HepG2 (cell line): ENCODE measurements around the gene BAHCC1. TPM values are rescaled to one million over a fixed set of nuclear protein-coding genes. Genes with fewer than 3 reads are reported as not detected.

ENCODE experiments used
- ATAD3A ChIP-seq: sonication (generic); formaldehyde crosslinking; IDR thresholded peaks from 2 replicates; pipeline ENCODE4 v1.4.0; 2020; ENCODE audit warnings: missing genetic modification reagents
- BCL3 ChIP-seq: sonication (generic); formaldehyde crosslinking; IDR thresholded peaks from 2 replicates; pipeline ENCODE4 v1.5.1; 2020; ENCODE audit warnings: mild to moderate bottlenecking, missing genetic modification reagents, moderate library complexity
- CREB3 ChIP-seq: sonication (generic); formaldehyde crosslinking; IDR thresholded peaks from 2 replicates; pipeline ENCODE4 v1.5.0; 2020; ENCODE audit warnings: missing genetic modification reagents
- DMTF1 ChIP-seq: sonication (generic); formaldehyde crosslinking; IDR thresholded peaks from 2 replicates; pipeline ENCODE4 v1.4.0; 2020; ENCODE audit warnings: mild to moderate bottlenecking, missing genetic modification reagents
- FOXJ3 ChIP-seq: sonication (generic); formaldehyde crosslinking; IDR thresholded peaks from 2 replicates; pipeline ENCODE4 v1.4.0; 2020; ENCODE audit warnings: missing genetic modification reagents, mild to moderate bottlenecking, borderline replicate concordance
- MLXIP ChIP-seq: sonication (generic); formaldehyde crosslinking; IDR thresholded peaks from 2 replicates; pipeline ENCODE4 v1.9.0; 2021; ENCODE audit warnings: missing genetic modification reagents, borderline replicate concordance
- NFKB2 ChIP-seq: sonication (generic); formaldehyde crosslinking; IDR thresholded peaks from 2 replicates; pipeline ENCODE4 v1.4.0; 2020; ENCODE audit warnings: missing genetic modification reagents, borderline replicate concordance
- NRL ChIP-seq: sonication (generic); formaldehyde crosslinking; IDR thresholded peaks from 2 replicates; pipeline ENCODE4 v1.5.0; 2020; ENCODE audit warnings: missing genetic modification reagents, mild to moderate bottlenecking, moderate library complexity, borderline replicate concordance
- POGZ ChIP-seq: sonication (generic); formaldehyde crosslinking; IDR thresholded peaks from 2 replicates; pipeline ENCODE4 v1.4.0; 2020; ENCODE audit warnings: mild to moderate bottlenecking, missing genetic modification reagents
- PPARG ChIP-seq: conservative IDR thresholded peaks from 2 replicates; pipeline ENCODE4 v1.6.1; 2016; ENCODE audit warnings: missing biosample characterization, missing genetic modification reagents
- REXO4 ChIP-seq: sonication (generic); formaldehyde crosslinking; IDR thresholded peaks from 2 replicates; pipeline ENCODE4 v1.8.0; 2022; ENCODE audit warnings: missing genetic modification reagents, mild to moderate bottlenecking, borderline replicate concordance
- SOX5 ChIP-seq: IDR thresholded peaks from 2 replicates; pipeline ENCODE4 v1.6.1; 2016; ENCODE audit warnings: borderline replicate concordance
- STAG1 ChIP-seq: sonication (generic); formaldehyde crosslinking; IDR thresholded peaks from 2 replicates; pipeline ENCODE4 v1.4.0; 2020; ENCODE audit warnings: missing genetic modification reagents
- TCF12 ChIP-seq, 2 experiments: fragments of 450-650 bp in 1 of 2; sonication (generic) in 1 of 2; formaldehyde crosslinking in 1 of 2; IDR thresholded peaks; 2 replicates each; pipeline versions ENCODE4 v1.6.1 to v1.8.0; 2017 to 2022; ENCODE audit warnings: antibody characterized with exemption in 1 of 2, mild to moderate bottlenecking in 1 of 2, missing genetic modification reagents in 1 of 2, moderate library complexity in 1 of 2
- ZBTB33 ChIP-seq: sonication (generic); formaldehyde crosslinking; IDR thresholded peaks from 2 replicates; pipeline ENCODE4 v1.4.0; 2020; ENCODE audit warnings: missing genetic modification reagents
- ZNF224 ChIP-seq: sonication (generic); formaldehyde crosslinking; IDR thresholded peaks from 2 replicates; pipeline ENCODE4 v1.5.0; 2020; ENCODE audit warnings: mild to moderate bottlenecking, missing genetic modification reagents
- ZNF253 ChIP-seq: sonication (generic); formaldehyde crosslinking; IDR thresholded peaks from 2 replicates; pipeline ENCODE4 v1.8.0; 2022; ENCODE audit warnings: mild to moderate bottlenecking, missing genetic modification reagents, borderline replicate concordance
- ZNF556 ChIP-seq: sonication (generic); formaldehyde crosslinking; IDR thresholded peaks from 2 replicates; pipeline ENCODE4 v1.4.0; 2020; ENCODE audit warnings: mild to moderate bottlenecking, missing genetic modification reagents, borderline replicate concordance
- ZNF589 ChIP-seq: sonication (generic); formaldehyde crosslinking; conservative IDR thresholded peaks from 2 replicates; pipeline ENCODE4 v1.8.0; 2022; ENCODE audit warnings: mild to moderate bottlenecking, moderate library complexity, missing genetic modification reagents
- polyA plus RNA-seq, 8 experiments: library from polyadenylated mRNA; depleted of rRNA in 3 of 8; stranded (reverse) in 7 of 8; unstranded in 1 of 8; fragments of >200 nt; fragmentation: Illumina TruSeq in 4 of 8; extraction: Trizol in 4 of 8; gene quantifications; 2 replicates each; pipeline versions ENCODE4 v1.2.1 to v1.2.3, GENCODE V29; 2011 to 2016; ENCODE audit warnings: low read depth in 4 of 8, missing spikeins in 1 of 8, mixed read lengths in 1 of 8; ENCODE audit not compliant: insufficient read depth in 1 of 8
- total RNA-seq, 5 experiments: library from RNA; depleted of rRNA; stranded (reverse); fragments of >200 nt; fragmentation: Illumina TruSeq; extraction: Trizol; gene quantifications; 2 replicates each; pipeline ENCODE4 v1.2.3, GENCODE V29; 2016; ENCODE audit warnings: low read depth in 1 of 5

The BAHCC1 gene
- total and polyA plus RNA-seq, 2 of the 13 experiments (the other 11 are each of a cell fraction or from before 2014, with no cell fraction given): 1.4 to 1.7 TPM

- TF ChIP-seq MLXIP (CRISPR knock-in tag): no peak
- TF ChIP-seq SOX5 (CRISPR knock-in tag): no peak
- TF ChIP-seq FOXJ3 (CRISPR knock-in tag): no peak
- peak; percentile 79; the same call in 1 of the 2 replicates for TF ChIP-seq NRL (CRISPR knock-in tag)
- no peak for TF ChIP-seq TCF12 (IDR thresholded peaks at IDR 0.05)
- TF ChIP-seq TCF12 (CRISPR knock-in tag; IDR thresholded peaks at IDR 0.05): no peak
- TF ChIP-seq ZNF556 (CRISPR knock-in tag): peak; percentile 22; the same call in 1 of the 2 replicates
- no peak for TF ChIP-seq ZNF253
- 0 out of 2 replicates have a peak, but pooled peaks have one; percentile 46 for TF ChIP-seq ZNF224 (CRISPR knock-in tag)
- no peak for TF ChIP-seq POGZ (CRISPR knock-in tag)
- no peak for TF ChIP-seq DMTF1 (CRISPR knock-in tag)
- TF ChIP-seq BCL3 (CRISPR knock-in tag): no peak; the same call in 1 of the 2 replicates
- no peak for TF ChIP-seq NFKB2 (CRISPR knock-in tag)
- TF ChIP-seq PPARG: no peak
- no peak for TF ChIP-seq REXO4
- TF ChIP-seq ATAD3A (CRISPR knock-in tag): no peak
- TF ChIP-seq CREB3 (CRISPR knock-in tag): no peak
- no peak for TF ChIP-seq ZBTB33
- TF ChIP-seq ZNF589: no peak
- peak; percentile 37 for TF ChIP-seq STAG1 (CRISPR knock-in tag)
These were observed 23.1 kb upstream of the BAHCC1 start (continued) for GRCh38 chr17:81371910-81372760.
